ENCODE results near the gene CYP24A1. TPM values are rescaled to one million over a fixed set of nuclear protein-coding genes. Genes with fewer than 3 reads are reported as not detected.

CYP24A1 gene
- total and polyA plus RNA-seq, 2 of the 13 experiments (the other 11 are each of a cell fraction or from before 2014, with no cell fraction given) = 9.4 to 32.7 TPM

DNA sequence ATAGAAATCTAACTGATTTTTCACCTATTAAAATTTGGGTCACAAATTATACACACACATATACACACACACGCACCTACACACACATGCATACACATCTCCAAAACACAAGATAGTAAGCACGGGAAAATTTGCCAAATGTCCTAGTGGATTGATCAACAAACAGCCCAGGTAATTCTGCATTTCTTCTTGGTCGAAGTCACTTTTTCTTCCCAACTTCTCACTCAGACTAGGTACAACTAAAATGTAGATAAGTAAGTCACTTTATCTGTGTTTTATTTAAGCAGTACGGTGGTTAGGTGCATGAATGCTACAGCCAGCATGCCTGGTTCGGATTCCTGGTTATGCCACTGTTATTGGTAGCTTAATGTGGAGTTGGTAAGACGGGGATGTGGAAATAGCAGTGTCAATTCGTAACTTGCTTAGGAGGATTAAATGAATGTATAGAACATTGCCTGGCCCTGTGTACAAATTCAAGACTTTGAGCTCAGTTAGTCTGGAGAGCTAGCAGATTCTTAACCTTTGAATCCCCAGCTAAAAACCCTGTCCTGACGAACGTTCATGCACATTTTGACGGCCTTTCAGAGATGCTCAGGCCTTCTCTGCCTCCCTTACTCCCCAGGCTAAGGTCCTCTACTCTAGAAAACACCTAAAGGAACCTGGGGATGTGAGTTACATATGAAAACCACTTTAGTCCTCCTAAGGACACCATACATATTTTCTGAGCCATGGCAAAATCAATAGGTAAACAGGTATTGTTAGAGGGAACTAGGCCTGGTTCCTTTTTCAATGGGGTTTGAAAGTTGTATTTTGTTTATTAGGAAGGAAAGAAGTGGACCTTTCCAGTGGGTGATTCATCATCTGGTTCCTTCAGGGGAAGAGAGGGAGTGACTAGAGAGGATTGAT lies 50.9 kb downstream of the CYP24A1 start (continued):
- TF ChIP-seq, protein P1, sequence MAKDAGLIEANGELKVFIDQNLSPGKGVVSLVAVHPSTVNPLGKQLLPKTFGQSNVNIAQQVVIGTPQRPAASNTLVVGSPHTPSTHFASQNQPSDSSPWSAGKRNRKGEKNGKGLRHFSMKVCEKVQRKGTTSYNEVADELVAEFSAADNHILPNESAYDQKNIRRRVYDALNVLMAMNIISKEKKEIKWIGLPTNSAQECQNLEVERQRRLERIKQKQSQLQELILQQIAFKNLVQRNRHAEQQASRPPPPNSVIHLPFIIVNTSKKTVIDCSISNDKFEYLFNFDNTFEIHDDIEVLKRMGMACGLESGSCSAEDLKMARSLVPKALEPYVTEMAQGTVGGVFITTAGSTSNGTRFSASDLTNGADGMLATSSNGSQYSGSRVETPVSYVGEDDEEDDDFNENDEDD (CRISPR knock-in tag; IDR thresholded peaks at IDR 0.05; ENCODE audit: borderline replicate concordance) = no peak
- 0 out of 2 replicates have a peak, but pooled peaks have one; percentile 3 for TF ChIP-seq SUZ12 (IDR thresholded peaks at IDR 0.05; ENCODE audit: low read depth, low read length)
- no peak for TF ChIP-seq CC2D1A (CRISPR knock-in tag; IDR thresholded peaks at IDR 0.05)
- no peak for TF ChIP-seq HHEX (CRISPR knock-in tag; IDR thresholded peaks at IDR 0.05)

DNA sequence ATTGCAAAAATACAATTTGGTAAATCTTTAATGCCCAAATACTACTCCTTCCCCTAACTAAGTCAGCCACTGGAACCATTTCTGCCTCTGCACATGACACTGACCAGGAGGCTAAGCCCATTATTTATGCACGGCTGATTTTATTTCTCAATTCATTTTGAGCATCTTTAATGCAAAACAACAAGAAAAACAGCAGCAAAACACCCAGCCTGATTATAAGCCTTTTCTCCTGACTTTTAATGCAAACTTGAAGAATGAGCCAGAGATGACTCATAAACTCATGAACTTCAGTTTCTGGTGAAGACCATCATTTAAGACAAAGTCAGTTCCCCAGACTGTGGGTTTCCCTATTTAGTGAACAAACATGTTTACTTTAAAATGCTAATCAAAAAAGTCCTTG lies 51.6 kb downstream of the CYP24A1 start:
- intact Hi-C loops (cut with micrococcal nuclease; ENCODE audit: unreplicated experiment) (loop anchor here (1.0 kb wide), 1 partner anchor 72 kb away; no protein-coding TSS in a partner anchor), in situ Hi-C loops (cut with HindIII; ENCODE audit: extremely low pct_ligation_motif_present, low pct_unique_long_range_greater_than_20kb) (no loop called here)
- H3K36me3 ChIP-seq (replicated peaks in 1 of 2; ENCODE audit: control insufficient read depth in 1 of 2, insufficient read depth in 2 of 2, low read length in 2 of 2) = no peaks in the 10 kb centered on the region
- H3K9ac ChIP-seq (ENCODE audit: insufficient read depth, low read depth, low read length) = peak overlapping the region; percentile 94
- no peak for DNase-seq (ENCODE audit: low spot score)
- H3K79me2 ChIP-seq (ENCODE audit: insufficient read depth, low read length) = no peaks in the 10 kb centered on the region
- H3K4me1 ChIP-seq (ENCODE audit: insufficient read depth, low read length) = peaks cover 88% of the 10 kb centered on the region
- H3K4me3 ChIP-seq (replicated peaks in 1 of 3; ENCODE audit: insufficient read depth in 1 of 3, low read depth in 2 of 3, low read length in 3 of 3) = peak overlapping the region in 2 of 3 experiments; percentile 30 to 59; a peak in 2 of 6 replicates
- BruUV-seq (replicated peaks) = no TSS peak
- no peak for ATAC-seq
- FAIRE-seq = no peak
- peak overlapping the region; percentile 98 for H3K27ac ChIP-seq (ENCODE audit: extremely low read length, insufficient read depth, low read length)
- H4K20me1 ChIP-seq (ENCODE audit: insufficient read depth, low read length) = no peaks in the 10 kb centered on the region
- POLR2A ChIA-PET = interaction anchor here (1.1 to 4.4 kb wide), 8 partner anchors 11 to 527 kb away, joined by 5 to 135 read pairs (median 14); no protein-coding TSS in a partner anchor
- no peaks in the 10 kb centered on the region for H3K27me3 ChIP-seq (ENCODE audit: control insufficient read depth in 1 of 2, insufficient read depth in 2 of 2, low read length in 2 of 2)
- H3K9me3 ChIP-seq (ENCODE audit: low read length) = no peaks in the 10 kb centered on the region
- peak overlapping the region; percentile 84 for H3K4me2 ChIP-seq (ENCODE audit: low read depth, low read length)
- no peak overlapping the region for H2AFZ ChIP-seq (ENCODE audit: low read length)
- CTCF ChIA-PET (ENCODE audit: low intra/inter-chr PET ratio, low total read pairs) = no interaction called here
- 58% methylated on average over 1 of the region's 1 CpG for WGBS (ENCODE audit: low lambda C conversion rate)
- TF ChIP-seq CREM (IDR thresholded peaks at IDR 0.05) (0 out of 2 replicates have a peak, but pooled peaks have one; percentile 23), CREM (CRISPR knock-in tag; IDR thresholded peaks at IDR 0.05) (no peak), HNRNPUL1 (IDR thresholded peaks at IDR 0.05; ENCODE audit: low read depth, low read length) (no peak), FOSL2 (CRISPR knock-in tag; IDR thresholded peaks at IDR 0.05) (peak; percentile 33; the same call in 1 of the 2 replicates), SMAD3 (CRISPR knock-in tag; IDR thresholded peaks at IDR 0.05) (no peak), ZFP36L1 (CRISPR knock-in tag; IDR thresholded peaks at IDR 0.05) (no peak), TOPORS (CRISPR knock-in tag; IDR thresholded peaks at IDR 0.05) (no peak), SP140L (CRISPR knock-in tag; IDR thresholded peaks at IDR 0.05; ENCODE audit: borderline replicate concordance) (no peak), ZNF264 (CRISPR knock-in tag; IDR thresholded peaks at IDR 0.05) (no peak), ZNF24 (IDR thresholded peaks at IDR 0.05) (peak; percentile 31; the same call in 1 of the 2 replicates), FOXP1 (IDR thresholded peaks at IDR 0.05) (no peak), FOXP1 (CRISPR knock-in tag; IDR thresholded peaks at IDR 0.05) (no peak), CCAR2 (optimal IDR thresholded peaks at IDR 0.05; ENCODE audit: low read depth, low read length) (no peak)
- TF ChIP-seq, protein P2, sequence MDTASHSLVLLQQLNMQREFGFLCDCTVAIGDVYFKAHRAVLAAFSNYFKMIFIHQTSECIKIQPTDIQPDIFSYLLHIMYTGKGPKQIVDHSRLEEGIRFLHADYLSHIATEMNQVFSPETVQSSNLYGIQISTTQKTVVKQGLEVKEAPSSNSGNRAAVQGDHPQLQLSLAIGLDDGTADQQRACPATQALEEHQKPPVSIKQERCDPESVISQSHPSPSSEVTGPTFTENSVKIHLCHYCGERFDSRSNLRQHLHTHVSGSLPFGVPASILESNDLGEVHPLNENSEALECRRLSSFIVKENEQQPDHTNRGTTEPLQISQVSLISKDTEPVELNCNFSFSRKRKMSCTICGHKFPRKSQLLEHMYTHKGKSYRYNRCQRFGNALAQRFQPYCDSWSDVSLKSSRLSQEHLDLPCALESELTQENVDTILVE (CRISPR knock-in tag; IDR thresholded peaks at IDR 0.05) = no peak
- TF ChIP-seq, protein P3, sequence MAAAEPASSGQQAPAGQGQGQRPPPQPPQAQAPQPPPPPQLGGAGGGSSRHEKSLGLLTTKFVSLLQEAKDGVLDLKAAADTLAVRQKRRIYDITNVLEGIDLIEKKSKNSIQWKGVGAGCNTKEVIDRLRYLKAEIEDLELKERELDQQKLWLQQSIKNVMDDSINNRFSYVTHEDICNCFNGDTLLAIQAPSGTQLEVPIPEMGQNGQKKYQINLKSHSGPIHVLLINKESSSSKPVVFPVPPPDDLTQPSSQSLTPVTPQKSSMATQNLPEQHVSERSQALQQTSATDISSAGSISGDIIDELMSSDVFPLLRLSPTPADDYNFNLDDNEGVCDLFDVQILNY (CRISPR knock-in tag; conservative IDR thresholded peaks at IDR 0.05) = no peak
- TF ChIP-seq, protein P4, sequence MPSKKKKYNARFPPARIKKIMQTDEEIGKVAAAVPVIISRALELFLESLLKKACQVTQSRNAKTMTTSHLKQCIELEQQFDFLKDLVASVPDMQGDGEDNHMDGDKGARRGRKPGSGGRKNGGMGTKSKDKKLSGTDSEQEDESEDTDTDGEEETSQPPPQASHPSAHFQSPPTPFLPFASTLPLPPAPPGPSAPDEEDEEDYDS (CRISPR knock-in tag; IDR thresholded peaks at IDR 0.05) = no peak
- TF ChIP-seq, protein P5, sequence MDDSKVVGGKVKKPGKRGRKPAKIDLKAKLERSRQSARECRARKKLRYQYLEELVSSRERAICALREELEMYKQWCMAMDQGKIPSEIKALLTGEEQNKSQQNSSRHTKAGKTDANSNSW (CRISPR knock-in tag; IDR thresholded peaks at IDR 0.05; ENCODE audit: borderline replicate concordance) = no peak
